ENCODE results near the gene PAX9.

GRCh38 chr14:36675581-36675980 lies 13.9 kb downstream of the PAX9 start:
- TF ChIP-seq CTCF (IDR thresholded peaks at IDR 0.05; ENCODE audit: borderline replicate concordance, extremely low read depth, low read length, poor library complexity, severe bottlenecking) = no peak
- TF ChIP-seq EZH2 (IDR thresholded peaks at IDR 0.05; ENCODE audit: borderline replicate concordance, low read depth, low read length, severe bottlenecking) = no peak
